ENCODE data around the gene RALB. TPM values are rescaled to one million over a fixed set of nuclear protein-coding genes. Genes with fewer than 3 reads are reported as not detected.

Gene RALB
- total RNA-seq, 1 experiment from 2014 or later, result 24.6 TPM

- Histone ChIP-seq H2BK15ac (ENCODE audit: low read depth, low read length) (no peak overlapping the region), H4K20me1 (ENCODE audit: control insufficient read depth, insufficient read depth, insufficient read length) (no peaks in the 10 kb centered on the region), H3K18ac (ENCODE audit: insufficient read length, low read depth, low read length) (no peak overlapping the region), H2BK20ac (ENCODE audit: low read depth, low read length, poor library complexity, severe bottlenecking) (no peak overlapping the region), H2BK12ac (ENCODE audit: insufficient read length, low read depth, low read length) (no peak overlapping the region), H4K8ac (replicated peaks; ENCODE audit: insufficient read length, low read depth, low read length) (no peak overlapping the region), H4K91ac (ENCODE audit: insufficient read length, low read depth, low read length) (no peak overlapping the region), H2BK120ac (ENCODE audit: low read depth, low read length, poor library complexity, severe bottlenecking) (no peak overlapping the region), H3K4ac (ENCODE audit: low read depth, low read length) (no peak overlapping the region), H3K4me1 (ENCODE audit: insufficient read depth, low read length) (peaks cover 3% of the 10 kb centered on the region; the same call in 1 of the 2 replicates), H3K14ac (ENCODE audit: insufficient read depth, low read length) (no peak overlapping the region), H3K23me2 (ENCODE audit: insufficient read length, low read depth, low read length, poor library complexity, severe bottlenecking) (no peaks in the 10 kb centered on the region), H2AFZ (ENCODE audit: low read length) (no peak overlapping the region), H4K5ac (ENCODE audit: insufficient read length, low read depth, low read length) (no peak overlapping the region), H2BK5ac (ENCODE audit: insufficient read length, low read length) (no peak overlapping the region), H3K27ac (ENCODE audit: insufficient read length, low read depth, low read length) (no peak overlapping the region), H3K27me3 (ENCODE audit: insufficient read depth, low read length) (no peaks in the 10 kb centered on the region), H3K79me2 (ENCODE audit: insufficient read depth, low read length) (no peaks in the 10 kb centered on the region), H3K56ac (ENCODE audit: insufficient read length, low read depth, low read length) (no peak overlapping the region), H2AK5ac (ENCODE audit: insufficient read length, low read length) (no peak overlapping the region), H3K9me3 (ENCODE audit: control insufficient read depth, low read depth, low read length) (no peaks in the 10 kb centered on the region), H3K79me1 (ENCODE audit: insufficient read depth, low read depth, low read length, poor library complexity, severe bottlenecking) (no peaks in the 10 kb centered on the region), H3K23ac (ENCODE audit: insufficient read length, low read depth, low read length) (no peak overlapping the region), H3T11ph (ENCODE audit: low read length) (no peak overlapping the region), H3K9ac (ENCODE audit: extremely low read depth, insufficient read length, low read length) (no peak overlapping the region), H3K4me2 (ENCODE audit: insufficient read depth, insufficient read length, low read length) (no peak overlapping the region)
- Mint-ChIP-seq H3K27ac (no peak overlapping the region), H3K4me3 (no peak overlapping the region), H3K4me1 (peaks cover 4 to 8% of the 10 kb centered on the region in 2 experiments; a peak in 3 of 4 replicates), H3K9me3 (no peaks in the 10 kb centered on the region), H3K27me3 (ENCODE audit: low read depth) (no peaks in the 10 kb centered on the region), H3K36me3 (ENCODE audit: insufficient read depth in 1 of 3, low read depth in 3 of 3) (no peaks in the 10 kb centered on the region)
- no peak for DNase-seq
- WGBS (ENCODE audit: extremely low coverage, insufficient read length, low lambda C conversion rate), result no CpG with 5 or more reads among the region's 12 CpGs
- TF ChIP-seq CTCF (conservative IDR thresholded peaks at IDR 0.05), result no peak
Measured at GRCh38 chr2:120204945-120205670, 47.5 kb upstream of the RALB start.

Measured in H9 (cell line).